GM12801 (cell line): Measurements from ENCODE around the gene RABGAP1L.

ENCODE experiments used
- CTCF ChIP-seq: IDR thresholded peaks from one replicate; pipeline ENCODE4 v1.5.1; 2011; ENCODE audit warnings: control low read depth; ENCODE audit not compliant: insufficient read length; ENCODE audit errors: extremely low read depth

RABGAP1L gene

DNA sequence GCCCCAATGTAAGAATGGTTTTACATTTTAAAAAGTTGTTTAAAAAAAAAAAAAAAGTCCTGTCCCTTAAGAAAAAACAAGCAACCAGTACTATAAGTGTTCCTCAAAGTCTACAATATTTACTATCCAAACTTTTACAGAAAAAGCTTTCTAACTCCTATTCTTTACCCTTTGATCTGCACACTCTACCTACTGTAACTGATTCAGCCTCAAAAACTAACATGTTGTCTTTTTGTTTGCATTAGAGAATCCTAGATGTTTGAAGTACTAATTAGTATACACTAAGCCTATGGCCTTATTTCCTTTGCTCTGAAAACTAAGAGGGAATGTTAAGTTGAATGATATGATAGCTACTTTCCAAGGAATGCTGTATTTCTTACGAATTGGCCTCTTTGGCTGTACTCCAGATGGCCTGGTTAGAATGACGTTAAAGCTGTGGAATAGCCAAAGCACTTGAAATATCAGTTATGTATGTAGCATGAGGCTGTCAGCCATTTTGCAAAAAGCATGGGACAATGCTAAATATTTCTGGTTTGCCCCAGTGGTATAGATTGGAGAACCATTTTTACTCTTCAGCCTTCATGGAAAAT, 523.2 kb downstream of the RABGAP1L start:
- TF ChIP-seq CTCF: no peak

GRCh38 chr1:174686213-174686612, 526.9 kb downstream of the RABGAP1L start:
- no peak for TF ChIP-seq CTCF

DNA sequence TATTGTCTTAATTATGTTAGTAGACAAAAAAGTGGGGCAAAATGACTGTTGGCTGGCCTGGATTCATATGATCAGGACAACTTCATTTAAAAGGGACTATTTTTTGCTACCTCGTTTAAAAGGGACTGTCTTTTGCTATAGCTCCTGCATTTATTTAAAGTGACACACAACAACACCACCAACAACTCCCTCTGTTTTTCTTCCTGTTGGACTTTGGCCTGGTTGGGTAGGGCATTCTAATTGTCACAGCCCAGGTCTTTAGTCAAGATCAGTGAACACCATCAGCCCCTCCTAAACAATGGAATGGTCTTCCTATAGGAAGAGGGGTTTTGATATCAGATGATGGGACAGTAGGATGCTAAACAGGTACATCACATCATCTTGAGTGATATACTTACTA, 530.2 kb downstream of the RABGAP1L start:
- TF ChIP-seq CTCF: no peak

- TF ChIP-seq CTCF: no peak
Measured at GRCh38 chr1:174690266-174690665, 530.9 kb downstream of the RABGAP1L start.

- TF ChIP-seq CTCF: no peak
Measured at GRCh38 chr1:174692313-174692712, 533.0 kb downstream of the RABGAP1L start.

GRCh38 chr1:174693085-174693484, 533.8 kb downstream of the RABGAP1L start:
- no peak for TF ChIP-seq CTCF

DNA sequence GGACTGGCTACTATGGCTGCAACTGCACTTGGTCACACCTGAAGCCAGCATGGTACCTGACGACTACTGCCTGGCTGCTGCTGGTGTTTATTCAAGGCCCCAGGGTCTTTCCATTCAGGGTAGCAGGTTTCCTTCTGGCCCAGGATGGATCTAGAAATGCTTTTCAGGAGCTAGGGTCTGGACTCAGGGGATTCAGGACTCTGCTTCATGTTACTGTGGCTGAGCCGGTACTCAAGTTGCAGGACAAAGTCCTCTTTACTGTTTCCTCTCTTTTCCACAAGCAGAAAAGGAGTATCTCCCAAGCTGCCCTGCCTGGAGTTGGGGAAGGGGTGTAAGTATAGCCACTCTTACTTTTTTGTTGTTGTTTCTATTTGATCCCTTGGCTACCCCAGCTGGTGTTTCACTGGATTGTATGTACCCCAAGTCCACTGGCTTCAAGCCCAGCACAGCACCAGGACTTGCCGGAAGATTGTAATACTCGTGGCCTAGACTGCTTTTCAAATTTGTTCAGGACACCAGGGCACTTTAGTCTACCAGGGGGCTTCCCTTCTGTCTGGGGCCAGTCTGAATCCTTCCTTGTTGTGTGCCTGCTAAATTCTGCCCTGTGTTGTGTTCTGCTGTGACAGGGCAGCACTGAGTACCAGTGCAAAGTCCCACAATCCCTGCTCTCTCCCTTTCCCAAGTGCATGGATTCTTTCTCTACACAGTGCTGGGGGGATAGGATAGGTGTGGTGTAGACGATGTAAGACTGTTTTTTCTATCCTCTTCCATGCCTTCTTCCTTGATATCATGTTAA, 536.9 kb downstream of the RABGAP1L start:
- TF ChIP-seq CTCF: no peak
